HCT116 (cell line): ENCODE measurements around the gene OVOL1. TPM values are rescaled to one million over a fixed set of nuclear protein-coding genes. Genes with fewer than 3 reads are reported as not detected.
A peak's percentile ranks its signal among the peaks of the same experiment; 100 is the strongest.

Experiments
- ATAC-seq: fragments of 200-7000 bp; cut with Tn5 transposase; 2 replicates; pipeline ENCODE4 v1.9.1; 2020; ENCODE audit warnings: mild to moderate bottlenecking, moderate library complexity
- BruUV-seq: library from RNA; stranded (reverse); fragments of 400-500 nt; replicated peaks from 2 replicates; lab custom pipeline; 2021; lab: Mats Ljungman, UMichigan
- CTCF ChIA-PET: fragments of 300-600 bp; sonication (Branson Sonifier 250); formaldehyde crosslinking; loops from one replicate; lab custom pipeline; 2021; ENCODE audit warnings: antibody characterized with exemption; lab: Charles Lee
- POLR2A ChIA-PET: fragments of 300-600, 350-600 bp; sonication (Branson Sonifier 250); formaldehyde crosslinking; loops from one replicate; lab custom pipeline; 2021; ENCODE audit warnings: antibody characterized with exemption; lab: Charles Lee
- RAD21 ChIA-PET, 2 experiments: fragments of 300-600 bp; sonication (Branson Sonifier 250); formaldehyde crosslinking; loops; one replicate each; lab custom pipeline; 2023; ENCODE audit warnings: low total read pairs in 2 of 2; ENCODE audit not compliant: uncharacterized antibody in 2 of 2, unreplicated experiment in 2 of 2, low non-redundant PET in 1 of 2; lab: Charles Lee
- DNase-seq: peaks from one replicate; pipeline ENCODE4 v3.0.0-alpha.2; 2010; ENCODE audit warnings: low read depth, low spot score
- H2AFZ ChIP-seq: fragments of 200-600 bp; shearing (Covaris generic), sonication (generic); 2 replicates; pipeline ENCODE4 v1.6.1; 2017; ENCODE audit warnings: low read depth, mixed run types, mixed read lengths, antibody characterized with exemption, low read length; ENCODE audit not compliant: poor library complexity, severe bottlenecking
- H3K27ac ChIP-seq: 2 replicates; pipeline ENCODE4 v1.5.1; 2012; ENCODE audit warnings: low read depth, low read length
- H3K27me3 ChIP-seq: fragments of 200-600 bp; sonication (generic); 2 replicates; pipeline ENCODE4 v1.6.1; 2016; ENCODE audit warnings: mixed run types, low read length, mixed read lengths; ENCODE audit not compliant: insufficient read depth
- H3K36me3 ChIP-seq, 2 experiments: fragments of 200-500 bp in 1 of 2; fragments of 200-600 bp in 1 of 2; sonication (Bioruptor generic) in 1 of 2; sonication (generic) in 1 of 2; 2 replicates each; pipeline versions ENCODE4 v1.5.1 to v1.6.1; 2014 to 2016; ENCODE audit warnings: low read length in 2 of 2, inconsistent platforms in 1 of 2, mixed read lengths in 1 of 2, mixed run types in 1 of 2; ENCODE audit not compliant: insufficient read depth in 2 of 2, control insufficient read depth in 1 of 2
- H3K4me1 ChIP-seq, 2 experiments: fragments of 200-600 bp in 1 of 2; sonication (generic) in 1 of 2; 2 replicates each; pipeline versions ENCODE4 v1.5.1 to v1.6.1; 2012 to 2017; ENCODE audit warnings: low read length in 2 of 2, inconsistent platforms in 1 of 2, mild to moderate bottlenecking in 1 of 2, mixed read lengths in 1 of 2, mixed run types in 1 of 2, moderate library complexity in 1 of 2; ENCODE audit not compliant: insufficient read depth in 2 of 2, control insufficient read depth in 1 of 2
- H3K4me2 ChIP-seq: fragments of 200-600 bp; sonication (generic); 2 replicates; pipeline ENCODE4 v1.6.1; 2017; ENCODE audit warnings: mixed run types, low read length, mixed read lengths
- H3K4me3 ChIP-seq, 2 experiments: fragments of 200-600 bp in 1 of 2; sonication (generic) in 1 of 2; replicated peaks in 1 of 2; 2 replicates each; pipeline ENCODE4 v1.5.1; 2011 to 2016; ENCODE audit warnings: low read length in 2 of 2, control low read depth in 1 of 2, low read depth in 1 of 2, mild to moderate bottlenecking in 1 of 2, mixed read lengths in 1 of 2, mixed run types in 1 of 2
- H3K79me2 ChIP-seq: fragments of 200-600 bp; sonication (generic); 2 replicates; pipeline ENCODE4 v1.6.1; 2017; ENCODE audit warnings: mild to moderate bottlenecking, mixed run types, low read length, moderate library complexity, mixed read lengths; ENCODE audit not compliant: insufficient read depth
- H3K9ac ChIP-seq: fragments of 200-600 bp; sonication (generic); 2 replicates; pipeline ENCODE4 v1.6.1; 2016; ENCODE audit warnings: low read length, mixed read lengths
- H3K9me2 ChIP-seq: fragments of 200-600 bp; sonication (generic), shearing (Covaris generic); 2 replicates; pipeline ENCODE4 v1.6.1; 2017; ENCODE audit warnings: mixed run types, mild to moderate bottlenecking, moderate library complexity; ENCODE audit not compliant: insufficient read depth
- H3K9me3 ChIP-seq, 2 experiments: fragments of 200-500 bp in 1 of 2; fragments of 200-600 bp in 1 of 2; sonication (Bioruptor generic) in 1 of 2; sonication (generic) in 1 of 2; 2 replicates each; pipeline ENCODE4 v1.6.1; 2014 to 2017; ENCODE audit warnings: low read length in 2 of 2, mixed read lengths in 2 of 2, inconsistent platforms in 1 of 2, low read depth in 1 of 2, mild to moderate bottlenecking in 1 of 2, mixed run types in 1 of 2, moderate library complexity in 1 of 2; ENCODE audit not compliant: control insufficient read depth in 1 of 2, insufficient read depth in 1 of 2
- H4K20me1 ChIP-seq: fragments of 200-600 bp; sonication (generic), shearing (Covaris generic); 2 replicates; pipeline ENCODE4 v1.6.1; 2017; ENCODE audit warnings: mixed run types, mild to moderate bottlenecking, moderate library complexity; ENCODE audit not compliant: insufficient read depth
- ATF3 ChIP-seq: IDR thresholded peaks from 2 replicates; pipeline ENCODE4 v1.6.1; 2012
- CBX3 ChIP-seq: IDR thresholded peaks from 2 replicates; pipeline ENCODE4 v1.6.1; 2012; ENCODE audit warnings: low read depth
- CEBPB ChIP-seq: IDR thresholded peaks from 2 replicates; pipeline ENCODE4 v1.6.1; 2012; ENCODE audit warnings: low read depth
- CTCF ChIP-seq, 3 experiments: fragments of 200-600 bp in 1 of 3; sonication (generic) in 1 of 3; IDR thresholded peaks in 2 of 3; conservative IDR thresholded peaks in 1 of 3; 2 replicates each; pipeline ENCODE4 v1.5.1; 2012 to 2017; ENCODE audit warnings: low read depth in 2 of 3, low read length in 2 of 3, antibody characterized with exemption in 1 of 3, borderline replicate concordance in 1 of 3, control low read depth in 1 of 3, mild to moderate bottlenecking in 1 of 3, mixed read lengths in 1 of 3, mixed run types in 1 of 3, moderate library complexity in 1 of 3; ENCODE audit not compliant: insufficient read depth in 1 of 3
- EGR1 ChIP-seq: IDR thresholded peaks from 2 replicates; pipeline ENCODE4 v1.6.1; 2012; ENCODE audit warnings: low read depth
- ELF1 ChIP-seq: IDR thresholded peaks from 2 replicates; pipeline ENCODE4 v1.6.1; 2012; ENCODE audit warnings: low read depth, borderline replicate concordance
- EZH2 ChIP-seq: fragments of 200-600 bp; sonication (generic); IDR thresholded peaks from 2 replicates; pipeline ENCODE4 v1.6.1; 2017; ENCODE audit warnings: antibody characterized with exemption, mixed run types
- EZH2phosphoT487 ChIP-seq: fragments of 200-600 bp; IDR thresholded peaks from 2 replicates; pipeline ENCODE4 v1.6.1; 2018; ENCODE audit warnings: antibody characterized with exemption, borderline replicate concordance
- JUND ChIP-seq: IDR thresholded peaks from 2 replicates; pipeline ENCODE4 v1.6.1; 2012
- POLR2A ChIP-seq: IDR thresholded peaks from 2 replicates; pipeline ENCODE4 v1.7.0; 2011; ENCODE audit warnings: borderline replicate concordance; ENCODE audit not compliant: insufficient read depth, insufficient read length; ENCODE audit errors: extremely low read depth
- POLR2AphosphoS5 ChIP-seq: IDR thresholded peaks from 2 replicates; pipeline ENCODE4 v1.6.1; 2011; ENCODE audit warnings: mild to moderate bottlenecking, low read depth, low read length, moderate library complexity
- RAD21 ChIP-seq: IDR thresholded peaks from 2 replicates; pipeline ENCODE4 v1.6.1; 2012; ENCODE audit warnings: low read depth, mild to moderate bottlenecking
- REST ChIP-seq: IDR thresholded peaks from 2 replicates; pipeline ENCODE4 v1.6.1; 2012; ENCODE audit warnings: low read depth
- SIN3A ChIP-seq: IDR thresholded peaks from 2 replicates; pipeline ENCODE4 v1.6.1; 2012; ENCODE audit warnings: low read depth
- SP1 ChIP-seq: IDR thresholded peaks from 2 replicates; pipeline ENCODE4 v1.6.1; 2012; ENCODE audit warnings: low read depth
- SRF ChIP-seq: IDR thresholded peaks from 2 replicates; pipeline ENCODE4 v1.6.1; 2012; ENCODE audit warnings: low read depth
- YY1 ChIP-seq: IDR thresholded peaks from 2 replicates; pipeline ENCODE4 v1.6.1; 2011; ENCODE audit warnings: low read length, low read depth, moderate library complexity, mild to moderate bottlenecking; ENCODE audit not compliant: insufficient replicate concordance; ENCODE audit errors: extremely low read depth
- ZBTB33 ChIP-seq: IDR thresholded peaks from 2 replicates; pipeline ENCODE4 v1.6.1; 2011; ENCODE audit warnings: mild to moderate bottlenecking, low read length, moderate library complexity; ENCODE audit not compliant: insufficient replicate concordance; ENCODE audit errors: extremely low read depth
- ZFX ChIP-seq: fragments of 450-650 bp; IDR thresholded peaks from 2 replicates; pipeline ENCODE4 v1.6.1; 2017
- intact Hi-C: fragments of 100-400 bp; cut with micrococcal nuclease; formaldehyde crosslinking; loops from 2 replicates; pipeline ENCODE4 v1.10.0; 2022
- total RNA-seq: library from RNA; stranded (reverse); gene quantifications from one replicate; pipeline ENCODE4 v1.2.1, GENCODE V29; 2021; ENCODE audit not compliant: unreplicated experiment
- TF ChIP-seq, protein P1 (sequence below): IDR thresholded peaks from 2 replicates; pipeline ENCODE4 v1.6.1; 2012

Gene OVOL1
- total RNA-seq, 1 experiment from 2014 or later, result 14.7 TPM

DNA sequence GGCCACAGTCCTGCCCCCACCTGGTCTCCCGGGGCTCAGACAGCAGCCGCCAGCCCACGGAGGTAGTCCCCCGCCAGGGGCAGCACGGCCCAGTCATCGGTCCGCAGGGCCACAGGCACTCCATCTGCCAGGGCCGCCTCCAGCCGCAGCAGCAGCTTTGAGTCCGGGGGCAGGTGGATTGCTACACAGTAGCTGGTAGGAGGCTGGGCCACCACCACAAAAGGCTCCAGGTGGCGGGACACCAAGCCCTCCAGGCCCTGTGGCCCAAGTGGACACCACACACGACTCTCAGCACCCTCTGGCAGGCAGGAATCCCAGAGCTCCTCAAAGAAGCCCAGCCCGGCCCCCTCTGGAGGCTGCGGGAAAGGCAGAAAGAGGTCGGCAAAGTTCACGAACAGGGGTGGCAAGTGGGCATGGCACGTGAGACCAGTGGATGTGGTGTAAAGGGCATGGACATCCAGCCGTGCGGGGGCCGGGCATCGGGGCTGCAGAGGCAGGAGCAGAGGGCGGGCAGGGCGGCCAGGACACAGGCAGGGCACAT lies 9.0 kb upstream of the OVOL1 start:
- DNase-seq, result no peak
- H3K27ac ChIP-seq, result peak overlapping the region; percentile 3; the same call in 1 of the 2 replicates
- no peak overlapping the region for H3K9ac ChIP-seq
- H3K4me1 ChIP-seq, result peaks cover 9 to 29% of the 10 kb centered on the region in 2 experiments; a peak in 3 of 4 replicates
- ATAC-seq, result no peak
- no peaks in the 10 kb centered on the region for H3K9me3 ChIP-seq
- H3K27me3 ChIP-seq, result no peaks in the 10 kb centered on the region
- CTCF ChIA-PET, result interaction anchor here (3.3 kb wide), 1 partner anchor 7 kb away, joined by 38 read pairs; no protein-coding TSS in a partner anchor
- no peak overlapping the region for H2AFZ ChIP-seq
- no peak for TF ChIP-seq ATF3
- TF ChIP-seq EGR1, result no peak
- no peak for TF ChIP-seq SRF
- TF ChIP-seq POLR2A, result no peak
- TF ChIP-seq, protein P1, sequence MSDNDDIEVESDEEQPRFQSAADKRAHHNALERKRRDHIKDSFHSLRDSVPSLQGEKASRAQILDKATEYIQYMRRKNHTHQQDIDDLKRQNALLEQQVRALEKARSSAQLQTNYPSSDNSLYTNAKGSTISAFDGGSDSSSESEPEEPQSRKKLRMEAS, result no peak
- no peak for TF ChIP-seq EZH2phosphoT487
- no peak for TF ChIP-seq CTCF (IDR thresholded peaks at IDR 0.05 in 2 of 3, conservative IDR thresholded peaks at IDR 0.05 in 1 of 3; ENCODE audit: borderline replicate concordance in 1 of 3, insufficient read depth in 1 of 3, low read depth in 2 of 3, low read length in 2 of 3)
- no peak for TF ChIP-seq SP1
- TF ChIP-seq ZBTB33, result no peak
- TF ChIP-seq SIN3A, result no peak
- TF ChIP-seq CBX3, result no peak
- no peak for TF ChIP-seq YY1
- no peak for TF ChIP-seq REST
- TF ChIP-seq ELF1, result no peak
- no peak for TF ChIP-seq POLR2AphosphoS5
- no peak for TF ChIP-seq EZH2
- TF ChIP-seq CEBPB, result no peak
- no peak for TF ChIP-seq RAD21
- TF ChIP-seq JUND, result no peak
- no peak for TF ChIP-seq ZFX
- no peak overlapping the region for H3K4me2 ChIP-seq
- peaks cover 8% of the 10 kb centered on the region; the same call in 1 of the 2 replicates for H4K20me1 ChIP-seq
- RAD21 ChIA-PET, result interaction anchor here in 1 of 2 experiments (1.1 kb wide), 1 partner anchor 39 kb away, joined by 3 read pairs; no protein-coding TSS in a partner anchor
- no peaks in the 10 kb centered on the region for H3K9me2 ChIP-seq
- no TSS peak for BruUV-seq
- H3K4me3 ChIP-seq, result no peak overlapping the region
- peaks cover 42% of the 10 kb centered on the region for H3K79me2 ChIP-seq
- H3K36me3 ChIP-seq, result peaks cover 14 to 30% of the 10 kb centered on the region in 2 experiments; a peak in 3 of 4 replicates
- POLR2A ChIA-PET, result no interaction called here
- intact Hi-C loops, result no loop called here
